Stimulated activated CD4-positive, alpha-beta T cell treated with anti-CD3 and anti-CD28 coated beads, Interleukin-15, amount 100 ng/mL, for 1 hour (primary cell): ENCODE data around the gene LPIN1.
"Not testable (repeated sequence)": the region's sequence is repeated elsewhere in the genome, so short reads cannot be mapped to it uniquely, and the experiment has no call there.

Experiments
- DNase-seq, 2 donors: peaks; one replicate each; pipeline ENCODE4 v3.0.0-alpha.2; 2020; ENCODE audit warnings: low read depth in 1 of 2, low spot score in 1 of 2

The LPIN1 gene

GRCh38 chr2:11744631-11745394, 1.6 kb upstream of the LPIN1 start:
- DNase-seq, result no peak

DNA sequence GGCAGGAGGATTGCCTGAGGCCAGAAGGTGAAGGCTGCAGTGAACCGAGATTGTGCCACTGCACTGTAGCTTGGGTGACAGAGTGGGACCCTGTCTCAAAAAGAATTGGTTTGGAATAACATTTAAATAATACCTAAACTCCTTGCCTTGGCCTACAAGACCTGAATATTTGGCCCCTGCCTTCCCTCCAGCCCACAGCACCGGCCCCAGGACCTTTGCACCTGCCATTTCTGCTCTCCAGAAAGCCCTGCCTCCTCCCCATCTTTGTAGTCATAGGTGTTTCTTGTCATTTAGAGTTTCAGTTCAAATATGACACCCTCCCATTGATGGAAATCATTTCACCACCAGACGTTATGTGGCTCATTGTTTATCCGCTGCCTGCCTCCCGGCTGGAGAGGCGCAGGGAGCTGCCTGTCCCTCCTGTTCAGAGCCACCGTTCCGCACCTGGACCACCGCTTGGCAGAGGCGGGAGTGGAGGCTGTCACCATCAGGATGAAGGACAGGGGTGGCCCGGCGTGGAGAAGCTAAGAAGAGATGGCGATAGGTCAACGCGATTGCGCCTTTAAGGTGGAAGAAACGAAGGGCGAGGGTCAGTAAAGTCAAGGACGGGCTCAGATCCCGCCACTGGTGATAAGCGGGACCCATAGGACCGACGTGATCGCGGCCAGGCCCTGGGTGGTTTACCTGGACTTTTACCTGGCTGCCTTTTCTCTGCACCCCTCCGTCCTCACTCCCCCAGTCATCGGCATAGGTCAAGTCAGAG, 638 bp upstream of the LPIN1 start:
- DNase-seq, result no peak

GRCh38 chr2:11746807-11747459, 501 bp downstream of the LPIN1 start:
- no peak for DNase-seq

DNA sequence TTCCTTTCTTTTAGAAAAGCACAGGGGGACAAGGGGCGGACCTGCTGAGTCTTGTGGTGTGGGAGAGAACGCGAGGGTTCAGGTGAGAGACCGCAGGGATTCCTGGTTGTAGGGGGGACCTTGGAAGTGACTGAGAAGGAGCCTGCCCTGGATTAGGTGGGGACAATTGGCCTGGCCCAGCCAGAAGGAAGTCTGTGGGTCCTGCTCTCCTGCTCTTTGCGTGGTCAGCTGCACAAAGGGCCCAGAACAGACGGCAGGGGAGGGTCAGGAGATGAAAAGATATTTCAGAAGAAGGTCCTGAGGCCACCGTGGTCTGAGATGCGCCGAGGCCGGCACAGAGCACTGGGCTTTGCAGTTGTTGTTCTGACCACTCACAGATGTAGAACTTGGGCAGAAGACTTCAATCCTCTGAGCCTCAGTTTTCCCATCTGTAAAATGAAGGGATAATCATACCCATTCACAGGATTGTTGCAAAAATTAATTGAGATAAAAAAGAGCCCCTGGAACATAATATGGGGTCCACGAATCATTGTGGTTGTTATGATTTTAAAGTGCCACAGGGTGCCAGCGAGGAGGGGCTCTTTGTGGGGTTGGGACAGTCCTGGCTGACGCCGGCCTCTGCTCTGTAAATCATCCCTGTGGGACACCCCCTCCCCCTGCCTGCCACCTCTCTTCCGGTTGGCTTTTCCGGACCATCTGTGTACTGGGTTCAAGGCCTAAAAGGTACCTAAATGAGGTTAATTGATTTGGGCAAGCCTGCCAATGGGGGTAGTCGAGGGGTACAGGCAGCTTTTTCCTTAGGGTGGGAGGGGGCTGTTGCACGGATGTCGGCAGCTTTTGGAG, 1.8 kb downstream of the LPIN1 start:
- no peak for DNase-seq

DNA sequence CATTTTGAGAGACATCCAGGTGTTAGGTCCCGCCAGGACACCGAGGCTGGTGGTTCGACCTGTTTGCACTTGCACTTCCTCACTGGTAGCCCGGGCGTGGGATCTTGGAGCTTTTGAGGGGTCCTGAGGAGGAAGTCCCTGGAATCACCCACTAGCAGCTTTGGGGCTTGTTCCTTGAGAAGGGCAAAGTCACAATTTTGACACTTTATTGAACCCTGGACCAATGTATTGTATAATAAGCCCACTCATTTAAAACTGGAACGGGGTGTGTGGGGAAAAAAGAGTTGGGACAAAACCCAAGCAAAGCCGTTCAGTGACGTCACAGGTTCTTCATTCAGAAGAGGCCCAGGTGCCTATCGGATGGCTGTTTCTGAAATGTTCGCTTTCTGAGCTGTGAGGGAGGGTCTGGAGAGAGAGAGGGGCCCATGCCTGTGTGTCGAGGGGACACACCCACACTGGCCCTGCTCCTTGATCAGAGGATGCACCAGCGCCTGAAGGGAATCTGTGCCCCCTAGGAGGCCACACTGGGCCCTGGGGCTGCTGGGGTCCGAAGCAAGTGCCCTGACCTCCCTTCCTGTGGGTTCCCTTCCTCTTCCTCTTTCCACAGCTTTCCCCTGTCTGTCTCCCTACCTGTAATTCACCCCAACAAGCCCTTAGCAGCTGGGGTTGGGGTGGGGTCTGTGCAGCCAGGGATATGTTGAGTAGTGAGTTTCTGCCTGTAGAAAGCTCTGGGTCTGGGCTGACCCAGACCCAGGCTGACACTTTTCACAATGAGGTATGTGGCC, 2.6 kb downstream of the LPIN1 start:
- DNase-seq, result no peak

DNA sequence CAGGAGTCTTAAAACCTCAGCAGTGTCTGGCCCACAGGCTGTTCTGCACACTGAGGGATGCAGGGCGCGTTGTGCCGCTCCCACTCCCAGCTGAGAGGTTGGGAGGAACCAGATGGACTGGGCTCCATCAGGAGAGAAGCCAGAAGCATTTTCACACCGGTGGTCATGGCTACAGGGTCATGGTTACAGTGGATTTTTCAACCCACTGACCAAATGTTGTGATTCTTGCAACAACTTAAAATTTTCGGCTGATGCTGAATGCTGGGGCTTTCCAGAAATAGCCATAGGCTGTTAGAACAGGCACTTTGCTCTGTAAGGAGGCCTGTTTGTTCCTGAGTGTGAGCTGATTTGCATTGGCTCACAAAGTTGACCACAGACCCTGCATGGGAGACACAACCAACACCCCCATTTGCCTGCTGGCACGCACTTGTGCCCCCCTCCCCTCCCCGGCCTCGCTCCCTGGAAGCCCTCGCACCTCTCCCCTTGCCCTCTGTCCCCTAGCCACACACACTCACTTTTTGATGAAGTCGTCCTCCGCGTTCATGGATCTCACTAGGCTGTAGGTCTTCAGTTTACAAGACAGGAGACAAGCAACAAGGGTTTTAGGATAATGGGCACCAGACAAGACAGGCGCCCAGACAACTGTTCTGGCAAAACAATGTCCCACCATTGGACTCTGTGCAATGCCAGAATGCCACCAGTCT, 3.4 kb downstream of the LPIN1 start:
- DNase-seq, result no peak

GRCh38 chr2:11750422-11750821, 4.0 kb downstream of the LPIN1 start:
- no peak for DNase-seq

GRCh38 chr2:11750917-11751316, 4.5 kb downstream of the LPIN1 start:
- no peak for DNase-seq

DNA sequence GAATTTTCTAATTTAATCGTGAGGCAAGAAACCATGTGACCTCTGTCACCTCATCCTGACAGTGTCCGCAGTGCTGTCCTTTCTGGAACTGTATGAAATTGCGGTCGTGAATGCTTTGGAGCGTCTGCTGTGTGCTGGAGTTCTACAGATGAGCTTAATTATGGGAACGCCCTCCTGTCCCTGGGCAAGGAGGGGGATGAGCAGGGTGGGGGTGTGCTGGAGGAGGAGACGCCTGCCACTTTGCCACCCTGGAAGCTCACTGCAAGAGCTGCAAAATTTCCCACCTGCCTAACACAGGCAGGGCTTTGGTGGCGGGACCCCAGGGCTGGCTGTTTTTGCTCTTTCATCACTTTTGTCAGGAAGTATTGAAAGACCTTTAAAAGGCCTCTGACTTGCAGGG, 6.5 kb downstream of the LPIN1 start:
- DNase-seq, result no peak

DNA sequence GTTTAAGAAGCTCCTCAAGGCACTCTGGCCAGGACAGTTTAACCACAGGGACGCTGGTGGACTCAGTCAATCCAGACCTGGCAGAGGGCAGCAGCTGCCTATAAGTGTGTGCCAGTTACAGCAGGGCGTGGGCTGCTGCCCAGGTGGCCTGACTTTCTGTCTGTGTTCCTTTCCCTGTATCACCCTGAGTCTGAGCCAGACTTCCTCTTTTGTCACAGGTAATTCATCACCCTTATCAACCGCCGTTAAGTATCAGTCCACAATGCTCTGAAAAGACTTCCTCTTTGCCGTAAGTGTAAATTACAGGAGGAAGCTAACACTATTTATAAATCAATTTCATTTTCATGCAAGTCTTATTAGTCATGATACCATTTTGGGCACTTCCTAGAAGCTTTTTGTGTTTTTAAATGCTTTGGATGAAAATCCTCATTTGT, 7.0 kb downstream of the LPIN1 start:
- DNase-seq, result no peak

- DNase-seq, result peak; percentile 34 to 47
Observed at GRCh38 chr2:11753886-11754699, 7.7 kb downstream of the LPIN1 start.

DNA sequence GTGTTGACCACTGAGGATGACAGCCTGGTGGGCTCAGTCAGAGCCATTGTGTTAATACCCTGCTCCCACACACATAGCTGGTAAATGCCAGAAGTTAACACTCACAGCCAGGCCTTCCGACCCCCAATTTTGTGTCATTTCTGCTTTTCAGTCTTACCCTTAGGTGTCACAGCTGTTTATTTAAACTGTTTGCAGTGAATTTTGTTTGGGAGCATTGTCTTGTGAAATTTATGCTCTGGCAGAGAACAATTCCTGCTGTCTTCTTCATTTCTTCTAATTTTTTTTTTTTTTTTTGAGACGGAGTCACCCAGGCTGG, 8.2 kb downstream of the LPIN1 start:
- no peak for DNase-seq

- DNase-seq, result no peak
Observed at GRCh38 chr2:11757101-11757500, 10.7 kb downstream of the LPIN1 start.

- no peak for DNase-seq
Observed at GRCh38 chr2:11758187-11758586, 11.8 kb downstream of the LPIN1 start.

GRCh38 chr2:11758647-11759046, 12.2 kb downstream of the LPIN1 start:
- DNase-seq, result no peak

GRCh38 chr2:11759182-11759975, 12.9 kb downstream of the LPIN1 start:
- DNase-seq, result not testable (repeated sequence)

- no peak for DNase-seq
Observed at GRCh38 chr2:11761259-11761658, 14.8 kb downstream of the LPIN1 start.

- no peak for DNase-seq
Observed at GRCh38 chr2:11762031-11762430, 15.6 kb downstream of the LPIN1 start.
